Endodermal cell (in vitro differentiated cells): ENCODE data around the gene JAK3. TPM values are rescaled to one million over a fixed set of nuclear protein-coding genes. Genes with fewer than 3 reads are reported as not detected.
"Not testable (repeated sequence)": the region's sequence is repeated elsewhere in the genome, so short reads cannot be mapped to it uniquely, and the experiment has no call there.

Experiments
- DNase-seq: peaks from one replicate; pipeline ENCODE4 v3.0.0-alpha.2; 2017
- H3K27ac ChIP-seq: 2 replicates; pipeline ENCODE4 v1.5.1; 2013; ENCODE audit warnings: mild to moderate bottlenecking, low read depth, low read length, moderate library complexity
- H3K27me3 ChIP-seq: 2 replicates; pipeline ENCODE4 v1.6.1; 2013; ENCODE audit warnings: mild to moderate bottlenecking, low read length, moderate library complexity; ENCODE audit not compliant: insufficient read depth, control insufficient read depth, poor library complexity, severe bottlenecking
- H3K36me3 ChIP-seq: 2 replicates; pipeline ENCODE4 v1.7.0; 2013; ENCODE audit warnings: mild to moderate bottlenecking, low read length, moderate library complexity; ENCODE audit not compliant: control insufficient read depth, insufficient read depth
- H3K4me1 ChIP-seq: one replicate; pipeline ENCODE4 v1.7.0; 2013; ENCODE audit warnings: low read length; ENCODE audit not compliant: control insufficient read depth, insufficient read depth
- H3K4me3 ChIP-seq: 2 replicates; pipeline ENCODE4 v1.5.1; 2013; ENCODE audit warnings: mild to moderate bottlenecking, low read length, moderate library complexity
- H3K9ac ChIP-seq: 2 replicates; pipeline ENCODE4 v1.6.1; 2013; ENCODE audit warnings: mild to moderate bottlenecking, low read length, moderate library complexity; ENCODE audit not compliant: poor library complexity, severe bottlenecking; ENCODE audit errors: extremely low read depth
- H3K9me3 ChIP-seq: 2 replicates; pipeline ENCODE4 v1.6.1; 2013; ENCODE audit warnings: mild to moderate bottlenecking, low read length, moderate library complexity; ENCODE audit not compliant: control insufficient read depth
- H3K27ac Mint-ChIP-seq: 2 replicates; pipeline ENCODE4 v1.8.0; 2020; ENCODE audit warnings: mixed read lengths
- H3K27me3 Mint-ChIP-seq: 2 replicates; pipeline ENCODE4 v1.8.0; 2021; ENCODE audit warnings: mild to moderate bottlenecking, mixed read lengths; ENCODE audit not compliant: insufficient read depth
- H3K36me3 Mint-ChIP-seq: 2 replicates; pipeline ENCODE4 v1.8.0; 2020; ENCODE audit warnings: low read depth, mixed read lengths
- H3K4me1 Mint-ChIP-seq: 2 replicates; pipeline ENCODE4 v1.8.0; 2020; ENCODE audit warnings: mixed read lengths
- H3K4me3 Mint-ChIP-seq: 2 replicates; pipeline ENCODE4 v1.8.0; 2020; ENCODE audit warnings: mild to moderate bottlenecking, moderate library complexity, mixed read lengths
- H3K9me3 Mint-ChIP-seq: 2 replicates; pipeline ENCODE4 v1.8.0; 2020; ENCODE audit warnings: mild to moderate bottlenecking, mixed read lengths
- WGBS, 2 experiments: methylation state at CpG; one replicate each; pipeline versions ENCODE4 v1.1.5 to v1.1.7; 2013; ENCODE audit warnings: missing lambda C conversion rate in 2 of 2, mixed read lengths in 1 of 2; ENCODE audit not compliant: insufficient coverage in 1 of 2, insufficient read length in 1 of 2; 5-methylcytosine and 5-hydroxymethylcytosine counted together
- total RNA-seq, 2 donors: library from RNA; stranded (reverse); fragmentation: NEBNext Ultra II Directional in 1 of 2; extraction: Animal tissue kit (Norgen Biotek cat#: 25700) in 1 of 2; gene quantifications; 2 replicates in 1 of 2; 3 replicates in 1 of 2; pipeline ENCODE4 v1.2.1, GENCODE V29; 2021
- TF ChIP-seq, protein P1 (sequence below): fragments of 200-600 bp; sonication (generic); conservative IDR thresholded peaks from 2 replicates; pipeline ENCODE4 v1.5.0; 2021; ENCODE audit warnings: antibody characterized with exemption, mild to moderate bottlenecking

The JAK3 gene
- total RNA-seq, 2 donors from 2014 or later = 2.8 to 3.2 TPM

- no peak overlapping the region for H3K27ac ChIP-seq
- Mint-ChIP-seq H3K9me3 (no peaks in the 10 kb centered on the region), H3K4me3 (no peak overlapping the region), H3K4me1 (peaks cover 2% of the 10 kb centered on the region), H3K27ac (peak overlapping the region; percentile 74), H3K27me3 (no peaks in the 10 kb centered on the region), H3K36me3 (peaks cover 3% of the 10 kb centered on the region)
- TF ChIP-seq, protein P1, sequence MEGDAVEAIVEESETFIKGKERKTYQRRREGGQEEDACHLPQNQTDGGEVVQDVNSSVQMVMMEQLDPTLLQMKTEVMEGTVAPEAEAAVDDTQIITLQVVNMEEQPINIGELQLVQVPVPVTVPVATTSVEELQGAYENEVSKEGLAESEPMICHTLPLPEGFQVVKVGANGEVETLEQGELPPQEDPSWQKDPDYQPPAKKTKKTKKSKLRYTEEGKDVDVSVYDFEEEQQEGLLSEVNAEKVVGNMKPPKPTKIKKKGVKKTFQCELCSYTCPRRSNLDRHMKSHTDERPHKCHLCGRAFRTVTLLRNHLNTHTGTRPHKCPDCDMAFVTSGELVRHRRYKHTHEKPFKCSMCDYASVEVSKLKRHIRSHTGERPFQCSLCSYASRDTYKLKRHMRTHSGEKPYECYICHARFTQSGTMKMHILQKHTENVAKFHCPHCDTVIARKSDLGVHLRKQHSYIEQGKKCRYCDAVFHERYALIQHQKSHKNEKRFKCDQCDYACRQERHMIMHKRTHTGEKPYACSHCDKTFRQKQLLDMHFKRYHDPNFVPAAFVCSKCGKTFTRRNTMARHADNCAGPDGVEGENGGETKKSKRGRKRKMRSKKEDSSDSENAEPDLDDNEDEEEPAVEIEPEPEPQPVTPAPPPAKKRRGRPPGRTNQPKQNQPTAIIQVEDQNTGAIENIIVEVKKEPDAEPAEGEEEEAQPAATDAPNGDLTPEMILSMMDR = peak; percentile 86
- DNase-seq = peak; percentile 95
- no peaks in the 10 kb centered on the region for H3K9me3 ChIP-seq
- no peak overlapping the region for H3K4me3 ChIP-seq
- no peak overlapping the region for H3K9ac ChIP-seq
- H3K27me3 ChIP-seq = no peaks in the 10 kb centered on the region
- H3K4me1 ChIP-seq = no peaks in the 10 kb centered on the region
- WGBS, 2 experiments = 70 to 75% methylated on average over 21 to 32 of the region's 32 CpGs
- no peaks in the 10 kb centered on the region for H3K36me3 ChIP-seq
These were observed 63.4 kb downstream of the JAK3 start for GRCh38 chr19:17784201-17785008.

DNA sequence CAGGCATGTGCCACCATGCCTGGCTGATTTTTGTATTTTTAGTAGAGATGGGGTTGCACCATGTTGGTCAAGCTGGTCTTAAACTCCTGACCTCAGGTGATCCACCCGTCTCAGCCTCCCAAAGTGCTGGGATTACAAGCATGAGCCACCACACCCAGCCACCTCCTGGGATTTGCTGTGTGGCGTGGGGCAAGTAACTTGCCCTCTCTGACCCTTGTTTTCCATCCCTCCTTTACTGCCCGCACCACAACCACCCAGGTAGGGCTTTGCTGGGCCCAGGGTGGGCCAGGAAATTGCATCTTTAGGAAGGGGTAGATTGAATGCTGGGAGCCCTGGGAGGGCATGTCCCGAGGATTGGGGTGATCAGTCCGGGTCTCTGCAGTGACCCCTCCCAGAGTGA, 64.1 kb downstream of the JAK3 start:
- H3K4me1 Mint-ChIP-seq, H3K27me3 ChIP-seq, H3K36me3 ChIP-seq, H3K27ac ChIP-seq, H3K4me1 ChIP-seq, H3K9me3 ChIP-seq, H3K9ac ChIP-seq, H3K4me3 Mint-ChIP-seq, H3K9me3 Mint-ChIP-seq, H3K36me3 Mint-ChIP-seq, H3K4me3 ChIP-seq, H3K27me3 Mint-ChIP-seq, DNase-seq, H3K27ac Mint-ChIP-seq: not testable (repeated sequence)
- WGBS, 2 experiments = 83 to 84% methylated on average over 3 to 5 of the region's 5 CpGs

- Histone ChIP-seq H3K27me3 (no peaks in the 10 kb centered on the region), H3K9me3 (no peaks in the 10 kb centered on the region), H3K36me3 (no peaks in the 10 kb centered on the region), H3K27ac (no peak overlapping the region), H3K9ac (no peak overlapping the region), H3K4me1 (no peaks in the 10 kb centered on the region), H3K4me3 (no peak overlapping the region)
- 98 to 100% methylated on average over 1 to 2 of the region's 2 CpGs for WGBS, 2 experiments
- no peak overlapping the region for H3K27ac Mint-ChIP-seq
- no peak overlapping the region for H3K4me3 Mint-ChIP-seq
- peaks cover 3% of the 10 kb centered on the region for H3K36me3 Mint-ChIP-seq
- TF ChIP-seq, protein P1 = no peak
- peaks cover 3% of the 10 kb centered on the region for H3K27me3 Mint-ChIP-seq
- peaks cover 2% of the 10 kb centered on the region for H3K4me1 Mint-ChIP-seq
- no peak for DNase-seq
- no peaks in the 10 kb centered on the region for H3K9me3 Mint-ChIP-seq
These were observed 67.0 kb downstream of the JAK3 start for GRCh38 chr19:17780781-17781180.
